IMR-90 (cell line): ENCODE measurements around the gene SMAP1. TPM values are rescaled to one million over a fixed set of nuclear protein-coding genes. Genes with fewer than 3 reads are reported as not detected.
"Not testable (repeated sequence)": the region's sequence is repeated elsewhere in the genome, so short reads cannot be mapped to it uniquely, and the experiment has no call there.

Experiments used
- ATAC-seq: fragments of 200-7000 bp; cut with Tn5 transposase; 2 replicates; pipeline ENCODE4 v1.9.1; 2020; ENCODE audit warnings: low read depth, mild to moderate bottlenecking, moderate library complexity
- BruUV-seq: library from RNA; stranded (reverse); fragments of 400-500 nt; replicated peaks from 2 replicates; lab custom pipeline; 2021; lab: Mats Ljungman, UMichigan
- CTCF ChIA-PET: fragments of 300-600 bp; formaldehyde crosslinking; extraction: SDS; loops from one replicate; lab custom pipeline; 2021; ENCODE audit warnings: antibody characterized with exemption; lab: Yijun Ruan, JAX
- POLR2A ChIA-PET: fragments of 300-600 bp; sonication (Branson Sonifier 250); formaldehyde crosslinking; loops from one replicate; lab custom pipeline; 2022; ENCODE audit warnings: antibody characterized with exemption; ENCODE audit not compliant: unreplicated experiment; lab: Charles Lee
- DNase-seq: peaks from one replicate; pipeline ENCODE4 v3.0.0; 2013
- H2AFZ ChIP-seq: replicated peaks from 2 replicates; pipeline ENCODE3; 2013; ENCODE audit warnings: low read length, mild to moderate bottlenecking; ENCODE audit not compliant: poor library complexity
- H2AK5ac ChIP-seq: 2 replicates; pipeline ENCODE4 v1.6.1; 2013; ENCODE audit warnings: low read depth, low read length, inconsistent platforms
- H2AK9ac ChIP-seq: replicated peaks from 2 replicates; pipeline ENCODE3; 2013; ENCODE audit warnings: mild to moderate bottlenecking, low read depth, low read length, moderate library complexity; ENCODE audit not compliant: poor library complexity
- H2BK120ac ChIP-seq: 2 replicates; pipeline ENCODE4 v1.6.1; 2013; ENCODE audit warnings: low read depth, low read length, inconsistent platforms
- H2BK15ac ChIP-seq: 3 replicates; pipeline ENCODE4 v1.6.1; 2013; ENCODE audit warnings: low read depth, low read length, inconsistent platforms
- H2BK20ac ChIP-seq: 2 replicates; pipeline ENCODE4 v1.6.1; 2013; ENCODE audit warnings: low read depth, mild to moderate bottlenecking, inconsistent platforms, low read length, moderate library complexity
- H2BK5ac ChIP-seq: 2 replicates; pipeline ENCODE4 v1.6.1; 2013; ENCODE audit warnings: mild to moderate bottlenecking, low read depth, low read length, inconsistent platforms; ENCODE audit not compliant: poor library complexity, severe bottlenecking
- H3K14ac ChIP-seq: replicated peaks from 2 replicates; pipeline ENCODE4 v1.6.1; 2013; ENCODE audit warnings: low read depth, low read length, inconsistent platforms
- H3K18ac ChIP-seq: 2 replicates; pipeline ENCODE4 v1.6.1; 2013; ENCODE audit warnings: low read depth, low read length, control low read depth
- H3K23ac ChIP-seq: 2 replicates; pipeline ENCODE4 v1.6.1; 2013; ENCODE audit warnings: low read depth, low read length, inconsistent platforms
- H3K27ac ChIP-seq: 2 replicates; pipeline ENCODE4 v1.5.1; 2013; ENCODE audit warnings: mild to moderate bottlenecking, control low read depth, low read length; ENCODE audit not compliant: insufficient read depth
- H3K27me3 ChIP-seq: 2 replicates; pipeline ENCODE4 v1.6.1; 2013; ENCODE audit warnings: low read length; ENCODE audit not compliant: control insufficient read depth, insufficient read depth
- H3K36me3 ChIP-seq: 2 replicates; pipeline ENCODE4 v1.6.1; 2013; ENCODE audit warnings: low read length, mixed read lengths; ENCODE audit not compliant: control insufficient read depth, insufficient read depth
- H3K4ac ChIP-seq: 2 replicates; pipeline ENCODE4 v1.6.1; 2013; ENCODE audit warnings: low read depth, low read length, inconsistent platforms
- H3K4me1 ChIP-seq: 2 replicates; pipeline ENCODE4 v1.6.1; 2013; ENCODE audit warnings: low read length, mixed read lengths; ENCODE audit not compliant: control insufficient read depth, insufficient read depth
- H3K4me2 ChIP-seq: 2 replicates; pipeline ENCODE4 v1.6.1; 2013; ENCODE audit warnings: low read depth, mild to moderate bottlenecking, control low read depth, low read length, moderate library complexity
- H3K4me3 ChIP-seq: 2 replicates; pipeline ENCODE4 v1.5.1; 2013; ENCODE audit warnings: low read depth, mild to moderate bottlenecking, control low read depth, low read length, moderate library complexity; ENCODE audit not compliant: insufficient read depth
- H3K56ac ChIP-seq: 2 replicates; pipeline ENCODE4 v1.6.1; 2013; ENCODE audit warnings: low read length, inconsistent platforms; ENCODE audit not compliant: insufficient read depth; ENCODE audit errors: extremely low read depth
- H3K79me1 ChIP-seq, 2 experiments: 2 replicates each; pipeline ENCODE4 v1.6.1; 2013; ENCODE audit warnings: low read length in 2 of 2, inconsistent platforms in 1 of 2, low read depth in 1 of 2
- H3K9ac ChIP-seq: 2 replicates; pipeline ENCODE4 v1.6.1; 2013; ENCODE audit warnings: low read depth, low read length, control low read depth
- H3K9me1 ChIP-seq: 2 replicates; pipeline ENCODE4 v1.6.1; 2013; ENCODE audit warnings: low read length, inconsistent platforms; ENCODE audit not compliant: insufficient read depth
- H3K9me3 ChIP-seq: 2 replicates; pipeline ENCODE4 v1.6.1; 2013; ENCODE audit warnings: low read length; ENCODE audit not compliant: control insufficient read depth, insufficient read depth
- H4K20me1 ChIP-seq: 2 replicates; pipeline ENCODE4 v1.6.1; 2013; ENCODE audit warnings: low read length, inconsistent platforms; ENCODE audit not compliant: insufficient read depth
- H4K5ac ChIP-seq: 2 replicates; pipeline ENCODE4 v1.6.1; 2013; ENCODE audit warnings: mild to moderate bottlenecking, low read depth, low read length, control low read depth
- H4K8ac ChIP-seq, 2 experiments: 2 replicates each; pipeline ENCODE4 v1.6.1; 2013; ENCODE audit warnings: low read depth in 2 of 2, low read length in 2 of 2, control low read depth in 1 of 2, inconsistent platforms in 1 of 2
- H4K91ac ChIP-seq: 2 replicates; pipeline ENCODE4 v1.6.1; 2013; ENCODE audit warnings: low read depth, low read length, inconsistent platforms; ENCODE audit not compliant: insufficient read depth
- FOS ChIP-seq: fragments of 150-350 bp; IDR thresholded peaks from 2 replicates; pipeline ENCODE4 v1.6.1; 2016; ENCODE audit warnings: low read depth, low read length
- NFE2L2 ChIP-seq: fragments of 150-350 bp; IDR thresholded peaks from 2 replicates; pipeline ENCODE4 v1.6.1; 2016; ENCODE audit warnings: low read depth, mild to moderate bottlenecking, low read length
- WGBS, 2 experiments: methylation state at CpG; one replicate each; pipeline versions ENCODE4 v1.1.5 to v1.1.7; 2013; ENCODE audit warnings: missing lambda C conversion rate in 2 of 2; ENCODE audit not compliant: insufficient read length in 1 of 2; ENCODE audit errors: extremely low coverage in 2 of 2; 5-methylcytosine and 5-hydroxymethylcytosine counted together
- dilution Hi-C: fragments of 300-500 bp; cut with HindIII; formaldehyde crosslinking; loops from one replicate; pipeline ENCODE4 v1.14.3; 2018; ENCODE audit warnings: low sequenced_read_pairs; ENCODE audit not compliant: unreplicated experiment
- in situ Hi-C: fragments of 300-500 bp; cut with MboI; formaldehyde crosslinking; loops from 3 replicates; pipeline ENCODE4 v1.14.3; 2019; ENCODE audit warnings: low sequenced_read_pairs, inconsistent platforms, mixed read lengths
- intact Hi-C: fragments of 100-400 bp; cut with micrococcal nuclease; formaldehyde crosslinking; loops from 2 replicates; pipeline ENCODE4 v1.10.0; 2022
- polyA plus RNA-seq, 3 experiments: library from polyadenylated mRNA; depleted of rRNA; stranded (reverse); fragments of >200 nt; gene quantifications; 2 replicates each; pipeline ENCODE4 v1.2.3, GENCODE V29; 2012; ENCODE audit warnings: low replicate concordance in 1 of 3
- total RNA-seq: library from RNA; depleted of rRNA; stranded (reverse); fragments of >200 nt; gene quantifications from 2 replicates; pipeline ENCODE4 v1.2.3, GENCODE V29; 2012
- TF ChIP-seq, protein P1 (sequence below): fragments of 150-350 bp; IDR thresholded peaks from 2 replicates; pipeline ENCODE4 v1.6.1; 2016; ENCODE audit warnings: low read depth, mild to moderate bottlenecking, low read length, moderate library complexity, borderline replicate concordance

SMAP1 gene
- total and polyA plus RNA-seq, 2 of the 4 experiments (the other 2 are of a cell fraction) = 14.8 to 16.7 TPM

DNA sequence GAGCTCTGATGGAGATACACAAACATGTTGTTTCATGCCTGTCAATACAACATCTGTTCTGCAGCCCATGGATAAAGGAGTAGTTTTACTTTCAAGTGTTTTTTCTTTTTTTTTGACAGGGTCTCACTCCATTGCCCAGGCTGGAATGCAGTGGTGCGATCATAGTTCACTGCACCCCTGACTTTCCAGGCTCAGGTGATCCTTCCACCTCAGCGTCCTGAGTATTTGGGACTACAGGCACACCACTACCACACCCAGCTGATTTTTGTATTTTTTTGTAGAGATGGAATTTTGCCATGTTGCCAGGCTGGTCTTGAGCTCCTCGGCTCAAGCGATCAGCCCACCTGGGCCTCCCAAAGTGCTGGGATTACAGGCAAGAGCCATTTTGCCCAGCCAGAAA, 97.0 kb downstream of the SMAP1 start:
- dilution Hi-C loops = no loop called here
- TF ChIP-seq FOS (no peak), NFE2L2 (no peak)
- TF ChIP-seq, protein P1, sequence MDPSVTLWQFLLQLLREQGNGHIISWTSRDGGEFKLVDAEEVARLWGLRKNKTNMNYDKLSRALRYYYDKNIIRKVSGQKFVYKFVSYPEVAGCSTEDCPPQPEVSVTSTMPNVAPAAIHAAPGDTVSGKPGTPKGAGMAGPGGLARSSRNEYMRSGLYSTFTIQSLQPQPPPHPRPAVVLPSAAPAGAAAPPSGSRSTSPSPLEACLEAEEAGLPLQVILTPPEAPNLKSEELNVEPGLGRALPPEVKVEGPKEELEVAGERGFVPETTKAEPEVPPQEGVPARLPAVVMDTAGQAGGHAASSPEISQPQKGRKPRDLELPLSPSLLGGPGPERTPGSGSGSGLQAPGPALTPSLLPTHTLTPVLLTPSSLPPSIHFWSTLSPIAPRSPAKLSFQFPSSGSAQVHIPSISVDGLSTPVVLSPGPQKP = no peak
- Histone ChIP-seq H3K27ac (no peak overlapping the region), H2BK15ac (no peak overlapping the region), H3K4ac (no peak overlapping the region), H2BK20ac (no peak overlapping the region), H3K9me3 (no peaks in the 10 kb centered on the region), H3K4me3 (no peak overlapping the region), H3K9ac (no peak overlapping the region), H4K91ac (no peak overlapping the region), H3K14ac (no peak overlapping the region), H3K23ac (no peak overlapping the region), H2AK5ac (no peak overlapping the region), H2BK120ac (no peak overlapping the region), H3K18ac (no peak overlapping the region), H3K27me3 (no peaks in the 10 kb centered on the region), H3K56ac (no peak overlapping the region), H3K4me1 (0 out of 2 replicates have a peak, but pooled peaks cover 2% of the 10 kb centered on the region), H2BK5ac (no peak overlapping the region), H3K79me1 (no peaks in the 10 kb centered on the region), H3K9me1 (no peaks in the 10 kb centered on the region), H2AFZ (no peak overlapping the region), H2AK9ac (no peak overlapping the region), H3K4me2 (no peak overlapping the region), H4K5ac (no peak overlapping the region), H4K8ac (no peak overlapping the region), H3K36me3 (0 out of 2 replicates have a peak, but pooled peaks cover 2% of the 10 kb centered on the region), H4K20me1 (no peaks in the 10 kb centered on the region)
- intact Hi-C loops = no loop called here
- in situ Hi-C loops = no loop called here
- POLR2A ChIA-PET = no interaction called here
- BruUV-seq = no TSS peak
- WGBS, 2 experiments = no CpG with 5 or more reads among the region's 4 CpGs
- ATAC-seq (no peak), DNase-seq (no peak)
- CTCF ChIA-PET = interaction anchor here (1.3 kb wide), 1 partner anchor 10 kb away, joined by 4 read pairs; no protein-coding TSS in a partner anchor

DNA sequence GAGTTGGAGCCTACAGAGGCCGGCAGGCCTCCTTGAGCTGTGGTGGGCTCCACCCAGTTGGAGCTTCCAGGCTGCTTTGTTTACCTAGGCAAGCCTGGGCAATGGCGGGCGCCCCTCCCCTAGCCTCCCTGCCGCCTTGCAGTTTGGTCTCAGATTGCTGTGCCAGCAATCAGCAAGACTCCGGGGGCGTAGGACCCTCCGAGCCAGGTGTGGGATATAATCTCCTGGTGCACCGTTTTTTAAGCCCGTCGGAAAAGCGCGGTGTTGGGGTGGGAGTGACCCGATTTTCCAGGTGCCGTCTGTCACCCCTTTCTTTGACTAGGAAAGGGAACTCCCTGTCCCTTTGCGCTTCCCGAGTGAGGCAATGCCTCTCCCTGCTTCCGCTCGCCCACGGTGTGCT, 103.7 kb downstream of the SMAP1 start:
- POLR2A ChIA-PET, H2BK120ac ChIP-seq, H3K18ac ChIP-seq, H3K79me1 ChIP-seq, BruUV-seq, H3K4me3 ChIP-seq, H3K23ac ChIP-seq, H3K9me1 ChIP-seq, H4K8ac ChIP-seq, in situ Hi-C loops, H2BK15ac ChIP-seq, H3K9ac ChIP-seq, H3K4me2 ChIP-seq, H3K56ac ChIP-seq, CTCF ChIA-PET, H2BK5ac ChIP-seq, H2BK20ac ChIP-seq, H3K4ac ChIP-seq, H2AK9ac ChIP-seq, H3K36me3 ChIP-seq, H2AFZ ChIP-seq, DNase-seq, H3K27ac ChIP-seq, H3K4me1 ChIP-seq, intact Hi-C loops, H4K5ac ChIP-seq, H4K20me1 ChIP-seq, dilution Hi-C loops, H3K9me3 ChIP-seq, H4K91ac ChIP-seq, ATAC-seq, H3K27me3 ChIP-seq, H2AK5ac ChIP-seq, H3K14ac ChIP-seq: not testable (repeated sequence)
- 100% methylated on average over 3 of the region's 19 CpGs; no CpG with 5 or more reads in 1 of the 2 experiments for WGBS, 2 experiments
